GM06990 (cell line): ENCODE results near the gene PATL1.

ENCODE experiments used
- DNase-seq: peaks from one replicate; pipeline ENCODE4 v3.0.0-alpha.2; 2011; ENCODE audit not compliant: insufficient read length; ENCODE audit errors: extremely low read depth
- H3K27me3 ChIP-seq: replicated peaks from 2 replicates; pipeline ENCODE4 v1.6.0; 2011; ENCODE audit warnings: low read length; ENCODE audit not compliant: control insufficient read depth, insufficient read depth
- H3K36me3 ChIP-seq: 2 replicates; pipeline ENCODE4 v1.5.1; 2011; ENCODE audit warnings: low read length; ENCODE audit not compliant: control insufficient read depth, insufficient read depth
- H3K4me3 ChIP-seq: replicated peaks from 2 replicates; pipeline ENCODE4 v1.5.1; 2011; ENCODE audit warnings: low read depth, mild to moderate bottlenecking, control low read depth, low read length
- TF ChIP-seq, protein P1 (sequence below): IDR thresholded peaks from 2 replicates; pipeline ENCODE4 v1.5.1; 2011; ENCODE audit warnings: low read length, control low read depth, mild to moderate bottlenecking, inconsistent platforms; ENCODE audit not compliant: insufficient read depth, poor library complexity, severe bottlenecking

Gene PATL1

GRCh38 chr11:59602432-59602831, 66.4 kb downstream of the PATL1 start:
- Histone ChIP-seq H3K27me3 (no peaks in the 10 kb centered on the region), H3K4me3 (no peak overlapping the region), H3K36me3 (peaks cover 39% of the 10 kb centered on the region)
- TF ChIP-seq, protein P1, sequence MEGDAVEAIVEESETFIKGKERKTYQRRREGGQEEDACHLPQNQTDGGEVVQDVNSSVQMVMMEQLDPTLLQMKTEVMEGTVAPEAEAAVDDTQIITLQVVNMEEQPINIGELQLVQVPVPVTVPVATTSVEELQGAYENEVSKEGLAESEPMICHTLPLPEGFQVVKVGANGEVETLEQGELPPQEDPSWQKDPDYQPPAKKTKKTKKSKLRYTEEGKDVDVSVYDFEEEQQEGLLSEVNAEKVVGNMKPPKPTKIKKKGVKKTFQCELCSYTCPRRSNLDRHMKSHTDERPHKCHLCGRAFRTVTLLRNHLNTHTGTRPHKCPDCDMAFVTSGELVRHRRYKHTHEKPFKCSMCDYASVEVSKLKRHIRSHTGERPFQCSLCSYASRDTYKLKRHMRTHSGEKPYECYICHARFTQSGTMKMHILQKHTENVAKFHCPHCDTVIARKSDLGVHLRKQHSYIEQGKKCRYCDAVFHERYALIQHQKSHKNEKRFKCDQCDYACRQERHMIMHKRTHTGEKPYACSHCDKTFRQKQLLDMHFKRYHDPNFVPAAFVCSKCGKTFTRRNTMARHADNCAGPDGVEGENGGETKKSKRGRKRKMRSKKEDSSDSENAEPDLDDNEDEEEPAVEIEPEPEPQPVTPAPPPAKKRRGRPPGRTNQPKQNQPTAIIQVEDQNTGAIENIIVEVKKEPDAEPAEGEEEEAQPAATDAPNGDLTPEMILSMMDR: no peak
- no peak for DNase-seq

GRCh38 chr11:59601788-59602187, 67.0 kb downstream of the PATL1 start:
- no peak overlapping the region for H3K4me3 ChIP-seq
- peaks cover 39% of the 10 kb centered on the region for H3K36me3 ChIP-seq

GRCh38 chr11:59600636-59601035, 68.2 kb downstream of the PATL1 start:
- DNase-seq: no peak
- peaks cover 39% of the 10 kb centered on the region for H3K36me3 ChIP-seq
- no peaks in the 10 kb centered on the region for H3K27me3 ChIP-seq
- TF ChIP-seq, protein P1: no peak
- no peak overlapping the region for H3K4me3 ChIP-seq

More at GRCh38 chr11:59601788-59602187, 67.0 kb downstream of the PATL1 start:
- TF ChIP-seq, protein P1: no peak
- H3K27me3 ChIP-seq: no peaks in the 10 kb centered on the region
- no peak for DNase-seq

- Histone ChIP-seq H3K27me3 (no peaks in the 10 kb centered on the region), H3K4me3 (no peak overlapping the region)
- TF ChIP-seq, protein P1: no peak
These were observed 68.6 kb downstream of the PATL1 start for GRCh38 chr11:59600234-59600633.

DNA sequence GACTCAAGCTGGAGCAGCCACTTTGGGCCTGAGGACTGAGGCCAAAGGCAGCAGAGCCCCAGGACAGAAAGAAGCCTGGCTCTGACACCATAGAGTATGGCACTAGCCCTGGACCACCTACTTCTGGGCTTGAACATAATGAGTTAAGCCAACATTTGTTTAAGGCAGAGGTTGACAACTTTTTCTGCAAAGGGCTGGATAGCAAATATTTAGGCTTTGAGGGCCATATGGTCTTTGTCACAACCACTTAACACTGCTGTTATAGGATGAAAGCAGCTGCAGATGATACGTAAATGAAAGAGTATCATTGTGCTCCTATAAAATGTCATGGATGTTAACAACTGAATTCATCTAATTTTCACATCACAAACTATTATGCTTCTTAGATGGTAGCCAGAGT, 69.9 kb downstream of the PATL1 start:
- no peak overlapping the region for H3K4me3 ChIP-seq
- peaks cover 37% of the 10 kb centered on the region for H3K36me3 ChIP-seq
- TF ChIP-seq, protein P1: no peak
- no peaks in the 10 kb centered on the region for H3K27me3 ChIP-seq
- no peak for DNase-seq

More at GRCh38 chr11:59600234-59600633, 68.6 kb downstream of the PATL1 start:
- peaks cover 39% of the 10 kb centered on the region for H3K36me3 ChIP-seq
- no peak for DNase-seq
